OCI-LY7 (cell line): Measurements from ENCODE around the gene PRR35. TPM values are rescaled to one million over a fixed set of nuclear protein-coding genes. Genes with fewer than 3 reads are reported as not detected.

Source experiments
- BruUV-seq: library from RNA; stranded (reverse); fragments of 400-500 nt; replicated peaks from 2 replicates; lab custom pipeline; 2021; lab: Mats Ljungman, UMichigan
- CTCF ChIA-PET: fragments of 300-600 bp; sonication (Branson Sonifier 250); formaldehyde crosslinking; loops from one replicate; lab custom pipeline; 2022; ENCODE audit warnings: antibody characterized with exemption; ENCODE audit not compliant: unreplicated experiment; lab: Charles Lee
- POLR2A ChIA-PET: fragments of 300-600 bp; sonication (Branson Sonifier 250); formaldehyde crosslinking; loops from one replicate; lab custom pipeline; 2022; ENCODE audit warnings: antibody characterized with exemption; lab: Charles Lee
- DNase-seq: peaks from one replicate; pipeline ENCODE4 v3.0.0-alpha.2; 2015; ENCODE audit warnings: low spot score
- H2AFZ ChIP-seq: fragments of 200-600 bp; sonication (generic), shearing (Covaris generic); 2 replicates; pipeline ENCODE4 v1.6.1; 2014; ENCODE audit warnings: mild to moderate bottlenecking, antibody characterized with exemption, low read length, moderate library complexity
- H3K27ac ChIP-seq: fragments of 200-600 bp; sonication (generic); 2 replicates; pipeline ENCODE4 v1.5.1; 2014; ENCODE audit warnings: mixed run types, low read depth, mild to moderate bottlenecking, moderate library complexity, low read length, inconsistent platforms; ENCODE audit not compliant: poor library complexity, severe bottlenecking
- H3K36me3 ChIP-seq: fragments of 200-600 bp; sonication (generic); 2 replicates; pipeline ENCODE4 v1.6.1; 2014; ENCODE audit warnings: mild to moderate bottlenecking, antibody characterized with exemption, low read length, moderate library complexity, mixed read lengths; ENCODE audit not compliant: insufficient read depth
- H3K4me1 ChIP-seq: fragments of 200-600 bp; sonication (generic); 2 replicates; pipeline ENCODE4 v1.5.1; 2014; ENCODE audit warnings: mild to moderate bottlenecking, low read length; ENCODE audit not compliant: insufficient read depth, poor library complexity, severe bottlenecking
- H3K4me2 ChIP-seq: fragments of 200-600 bp; sonication (generic); 2 replicates; pipeline ENCODE4 v1.6.1; 2014; ENCODE audit warnings: mild to moderate bottlenecking, low read length
- H3K4me3 ChIP-seq: fragments of 200-600 bp; sonication (generic); 2 replicates; pipeline ENCODE4 v1.5.1; 2014; ENCODE audit warnings: mild to moderate bottlenecking, low read depth, low read length; ENCODE audit not compliant: poor library complexity, severe bottlenecking
- H3K79me2 ChIP-seq: fragments of 200-600 bp; sonication (generic); 2 replicates; pipeline ENCODE4 v1.6.1; 2016; ENCODE audit warnings: low read depth, mild to moderate bottlenecking, low read length, moderate library complexity, mixed read lengths; ENCODE audit not compliant: insufficient read depth
- H3K9me2 ChIP-seq: fragments of 200-600 bp; sonication (generic); 2 replicates; pipeline ENCODE4 v1.6.1; 2016; ENCODE audit warnings: mild to moderate bottlenecking, low read length, mixed read lengths; ENCODE audit not compliant: insufficient read depth
- H3K9me3 ChIP-seq: fragments of 200-600 bp; sonication (generic); 2 replicates; pipeline ENCODE4 v1.6.1; 2014; ENCODE audit warnings: mild to moderate bottlenecking, mixed run types, low read length, mixed read lengths
- H4K20me1 ChIP-seq: fragments of 200-600 bp; sonication (generic); 2 replicates; pipeline ENCODE4 v1.6.1; 2014; ENCODE audit warnings: mild to moderate bottlenecking, antibody characterized with exemption, low read length, moderate library complexity, mixed read lengths; ENCODE audit not compliant: insufficient read depth
- EZH2phosphoT487 ChIP-seq: fragments of 200-600 bp; sonication (generic); IDR thresholded peaks from 2 replicates; pipeline ENCODE4 v1.6.1; 2018; ENCODE audit warnings: low read depth, borderline replicate concordance, mild to moderate bottlenecking, mixed run types, antibody characterized with exemption, low read length, moderate library complexity, mixed read lengths
- intact Hi-C: fragments of 100-400 bp; cut with micrococcal nuclease; formaldehyde crosslinking; loops from one replicate; pipeline ENCODE4 v1.10.0; 2022; ENCODE audit not compliant: unreplicated experiment
- total RNA-seq, 2 experiments: library from RNA; depleted of rRNA in 1 of 2; stranded (reverse); fragments of >200 nt in 1 of 2; shearing (Covaris generic) in 1 of 2; gene quantifications; 2 replicates each; pipeline ENCODE4 v1.2.3, GENCODE V29; 2014 to 2022
- TF ChIP-seq, protein P1 (sequence below): fragments of 200-600 bp; sonication (generic); conservative IDR thresholded peaks from 2 replicates; pipeline ENCODE4 v1.5.1; 2014; ENCODE audit warnings: mild to moderate bottlenecking, antibody characterized with exemption, low read length, moderate library complexity, mixed read lengths

PRR35 gene
- total RNA-seq, 2 experiments from 2014 or later, result not detected

DNA sequence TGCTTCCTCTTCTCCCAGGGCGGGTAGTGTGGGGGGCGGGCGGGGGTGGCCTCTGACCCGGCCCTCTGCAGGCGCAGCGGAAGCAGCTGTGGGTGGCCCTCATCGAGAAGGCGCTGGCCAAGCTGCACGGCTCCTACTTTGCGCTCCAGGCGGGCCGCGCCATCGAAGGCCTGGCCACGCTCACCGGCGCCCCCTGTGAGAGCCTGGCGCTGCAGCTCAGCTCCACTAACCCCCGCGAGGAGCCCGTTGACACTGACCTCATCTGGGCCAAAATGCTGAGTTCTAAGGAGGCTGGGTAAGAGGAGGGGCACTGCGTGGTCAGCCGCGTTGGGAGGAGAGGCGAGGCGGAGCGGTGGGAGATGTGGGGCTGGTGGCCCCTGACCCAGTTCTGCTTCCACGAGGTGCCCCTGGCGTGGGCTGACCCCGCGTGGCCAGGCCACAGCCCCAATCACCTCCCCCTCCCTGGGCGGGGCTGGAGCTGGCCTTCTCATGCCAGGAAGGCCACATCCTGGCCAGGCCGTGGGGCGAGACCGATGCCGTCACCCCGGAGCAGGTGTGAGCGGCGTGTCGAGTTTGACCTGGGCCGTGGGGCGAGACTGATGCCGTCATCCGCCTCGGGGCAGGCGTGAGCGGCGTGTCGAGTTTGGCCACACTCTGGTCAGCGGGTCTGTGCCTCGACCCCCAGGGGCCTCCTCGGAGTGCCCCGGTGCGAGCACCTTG, 10.5 kb upstream of the PRR35 start:
- Histone ChIP-seq H4K20me1 (no peaks in the 10 kb centered on the region), H3K4me2 (no peak overlapping the region), H3K27ac (no peak overlapping the region), H3K4me1 (no peaks in the 10 kb centered on the region), H3K9me2 (no peaks in the 10 kb centered on the region), H3K4me3 (no peak overlapping the region), H3K36me3 (peaks cover 20% of the 10 kb centered on the region), H3K79me2 (no peaks in the 10 kb centered on the region), H2AFZ (no peak overlapping the region), H3K9me3 (no peaks in the 10 kb centered on the region)
- TF ChIP-seq, protein P1, sequence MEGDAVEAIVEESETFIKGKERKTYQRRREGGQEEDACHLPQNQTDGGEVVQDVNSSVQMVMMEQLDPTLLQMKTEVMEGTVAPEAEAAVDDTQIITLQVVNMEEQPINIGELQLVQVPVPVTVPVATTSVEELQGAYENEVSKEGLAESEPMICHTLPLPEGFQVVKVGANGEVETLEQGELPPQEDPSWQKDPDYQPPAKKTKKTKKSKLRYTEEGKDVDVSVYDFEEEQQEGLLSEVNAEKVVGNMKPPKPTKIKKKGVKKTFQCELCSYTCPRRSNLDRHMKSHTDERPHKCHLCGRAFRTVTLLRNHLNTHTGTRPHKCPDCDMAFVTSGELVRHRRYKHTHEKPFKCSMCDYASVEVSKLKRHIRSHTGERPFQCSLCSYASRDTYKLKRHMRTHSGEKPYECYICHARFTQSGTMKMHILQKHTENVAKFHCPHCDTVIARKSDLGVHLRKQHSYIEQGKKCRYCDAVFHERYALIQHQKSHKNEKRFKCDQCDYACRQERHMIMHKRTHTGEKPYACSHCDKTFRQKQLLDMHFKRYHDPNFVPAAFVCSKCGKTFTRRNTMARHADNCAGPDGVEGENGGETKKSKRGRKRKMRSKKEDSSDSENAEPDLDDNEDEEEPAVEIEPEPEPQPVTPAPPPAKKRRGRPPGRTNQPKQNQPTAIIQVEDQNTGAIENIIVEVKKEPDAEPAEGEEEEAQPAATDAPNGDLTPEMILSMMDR, result 0 out of 2 replicates have a peak, but pooled peaks have one; percentile 37
- no peak for TF ChIP-seq EZH2phosphoT487
- BruUV-seq, result no TSS peak
- ChIA-PET CTCF (no interaction called here), POLR2A (no interaction called here)
- intact Hi-C loops, result no loop called here
- no peak for DNase-seq

DNA sequence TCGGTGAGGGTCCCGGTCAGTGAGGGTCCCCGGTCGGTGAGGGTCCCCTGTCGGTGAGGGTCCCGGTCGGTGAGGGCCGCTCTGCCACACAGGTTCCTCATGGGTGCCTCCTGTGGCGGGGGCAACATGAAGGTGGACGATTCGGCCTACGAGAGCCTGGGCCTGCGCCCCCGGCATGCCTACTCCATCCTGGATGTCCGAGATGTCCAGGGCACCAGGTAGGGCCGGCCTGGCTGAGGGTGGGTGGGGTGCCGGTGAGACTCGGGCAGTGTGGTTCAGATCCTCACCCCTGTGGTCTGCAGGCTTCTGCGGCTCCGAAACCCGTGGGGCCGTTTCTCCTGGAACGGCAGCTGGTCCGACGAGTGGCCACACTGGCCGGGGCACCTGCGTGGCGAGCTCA, 9.0 kb upstream of the PRR35 start:
- ChIA-PET POLR2A (no interaction called here), CTCF (no interaction called here)
- H3K36me3 ChIP-seq, result peaks cover 20% of the 10 kb centered on the region
- H4K20me1 ChIP-seq, result no peaks in the 10 kb centered on the region
- H3K27ac ChIP-seq, result no peak overlapping the region
- H3K4me3 ChIP-seq, result no peak overlapping the region
- no peaks in the 10 kb centered on the region for H3K9me3 ChIP-seq
- no peak overlapping the region for H3K4me2 ChIP-seq
- no peaks in the 10 kb centered on the region for H3K9me2 ChIP-seq
- intact Hi-C loops, result no loop called here
- H3K79me2 ChIP-seq, result no peaks in the 10 kb centered on the region
- DNase-seq, result no peak
- no peak for TF ChIP-seq EZH2phosphoT487
- TF ChIP-seq, protein P1, result no peak
- no peak overlapping the region for H2AFZ ChIP-seq
- no peaks in the 10 kb centered on the region for H3K4me1 ChIP-seq
- no TSS peak for BruUV-seq

DNA sequence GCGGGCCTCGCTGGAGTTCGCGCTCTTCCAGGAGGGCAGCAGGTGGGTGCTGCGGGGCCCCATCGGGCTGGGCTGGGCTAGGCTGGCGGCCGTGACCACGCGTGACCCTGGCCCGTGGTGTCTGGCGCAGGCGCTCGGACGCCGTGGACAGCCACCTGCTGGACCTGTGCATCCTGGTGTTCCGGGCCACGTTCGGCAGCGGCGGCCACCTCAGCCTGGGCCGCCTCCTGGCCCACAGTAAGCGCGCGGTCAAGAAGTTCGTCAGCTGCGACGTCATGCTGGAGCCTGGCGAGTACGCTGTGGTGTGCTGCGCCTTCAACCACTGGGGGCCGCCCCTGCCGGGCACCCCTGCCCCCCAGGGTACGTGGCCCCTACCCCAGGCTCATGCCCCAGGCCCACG, 8.0 kb upstream of the PRR35 start:
- Histone ChIP-seq H3K4me2 (no peak overlapping the region), H4K20me1 (no peaks in the 10 kb centered on the region), H2AFZ (no peak overlapping the region), H3K36me3 (peaks cover 20% of the 10 kb centered on the region), H3K27ac (no peak overlapping the region), H3K4me3 (no peak overlapping the region), H3K9me3 (no peaks in the 10 kb centered on the region), H3K79me2 (no peaks in the 10 kb centered on the region), H3K9me2 (no peaks in the 10 kb centered on the region), H3K4me1 (no peaks in the 10 kb centered on the region)
- ChIA-PET CTCF (no interaction called here), POLR2A (no interaction called here)
- no TSS peak for BruUV-seq
- no peak for DNase-seq
- TF ChIP-seq, protein P1, result no peak
- no peak for TF ChIP-seq EZH2phosphoT487
- intact Hi-C loops, result no loop called here
